Stimulated activated CD8-positive, alpha-beta memory T cell treated with anti-CD3 and anti-CD28 coated beads, Interleukin-15, amount 100 ng/mL, for 4 hours (primary cell): Measurements from ENCODE around the gene INPP4B.

ENCODE experiments used
- DNase-seq, 2 donors: peaks; one replicate each; pipeline ENCODE4 v3.0.0-alpha.2; 2020; ENCODE audit warnings: low read depth in 2 of 2

INPP4B gene

GRCh38 chr4:142846108-142846728 lies at the start of gene INPP4B:
TSS of gene INPP4B (minus strand) at chr4:142846301.
- DNase-seq: peak; percentile 1 to 16

GRCh38 chr4:142893012-142893411 lies 46.9 kb upstream of the INPP4B start:
- no peak for DNase-seq

- DNase-seq: no peak
Measured at GRCh38 chr4:142886566-142886965, 40.5 kb upstream of the INPP4B start.

DNA sequence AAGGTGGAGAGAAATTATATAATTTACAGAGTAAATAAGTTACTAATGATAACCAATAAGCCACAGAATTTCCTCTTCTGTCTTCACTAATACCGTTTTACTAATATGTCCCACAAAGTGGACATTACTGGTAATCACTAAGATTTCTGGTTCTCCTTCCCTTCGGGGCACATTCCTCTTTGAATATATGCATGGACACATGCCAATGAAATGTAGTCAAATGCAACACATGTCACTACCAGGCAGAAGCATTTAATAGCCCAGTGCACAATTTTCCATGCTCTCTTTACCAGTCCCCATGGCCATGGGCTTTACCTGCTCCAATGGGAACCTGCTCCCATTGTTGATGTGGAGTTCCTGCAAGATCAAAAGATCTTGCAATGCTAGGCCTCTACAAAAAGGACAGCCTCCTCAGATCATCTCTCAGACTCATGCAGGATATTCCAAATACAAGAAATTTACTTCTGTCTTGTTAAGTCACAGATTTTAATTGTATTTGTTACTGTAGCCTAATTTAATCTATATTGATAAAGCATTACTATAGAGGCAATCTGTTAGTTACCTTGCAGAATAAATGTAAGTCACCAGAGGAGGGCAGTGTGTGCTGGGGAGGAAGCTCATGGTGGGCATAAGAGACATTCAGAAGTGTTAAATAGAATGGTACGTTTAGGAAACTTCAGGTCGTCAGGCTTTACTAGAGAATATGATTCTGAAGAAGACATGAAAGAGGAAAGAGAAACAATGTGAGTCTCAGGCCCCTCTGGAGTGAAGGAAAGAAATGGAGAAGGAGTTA lies 37.1 kb upstream of the INPP4B start:
- no peak for DNase-seq

GRCh38 chr4:142882159-142882558 lies 36.1 kb upstream of the INPP4B start:
- DNase-seq: no peak

DNA sequence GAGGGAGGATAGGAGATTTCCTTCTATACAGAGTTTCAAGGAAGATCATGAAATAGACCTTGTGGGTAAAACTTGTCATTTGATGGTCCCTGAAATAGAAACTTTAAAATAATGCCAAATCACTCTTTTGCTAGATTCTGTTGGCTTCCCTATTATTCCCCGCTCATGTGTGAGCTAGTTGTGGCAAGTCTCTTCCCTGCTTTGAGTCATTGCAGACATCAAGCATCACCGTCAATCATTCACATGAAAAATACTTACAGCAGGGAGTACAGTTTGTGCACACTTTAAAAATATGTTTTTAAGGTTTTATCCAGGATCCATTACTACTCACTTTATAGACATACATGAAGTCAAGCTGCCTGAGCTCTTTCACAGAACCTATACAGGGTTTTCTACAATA lies 35.2 kb upstream of the INPP4B start:
- DNase-seq: no peak

DNA sequence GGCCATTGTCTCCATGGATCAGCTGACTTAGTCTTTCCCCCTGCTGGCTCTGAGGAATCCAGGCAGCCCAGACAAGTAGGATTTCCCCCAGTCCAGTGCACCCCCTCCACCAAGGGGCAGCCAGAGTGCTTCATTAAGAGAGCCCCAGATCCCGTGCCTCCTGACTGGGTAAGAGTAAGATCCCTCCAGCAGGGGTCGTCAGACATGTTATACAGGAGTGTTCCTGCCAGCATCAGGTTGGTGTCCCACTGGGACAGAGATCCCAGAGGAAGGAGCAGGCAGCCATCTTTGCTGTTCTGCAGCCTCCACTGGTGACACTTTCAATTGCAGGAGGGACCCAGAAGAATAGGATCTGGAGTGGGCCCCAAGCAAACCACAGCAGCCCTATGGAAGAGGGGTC lies 29.0 kb upstream of the INPP4B start:
- DNase-seq: no peak

DNA sequence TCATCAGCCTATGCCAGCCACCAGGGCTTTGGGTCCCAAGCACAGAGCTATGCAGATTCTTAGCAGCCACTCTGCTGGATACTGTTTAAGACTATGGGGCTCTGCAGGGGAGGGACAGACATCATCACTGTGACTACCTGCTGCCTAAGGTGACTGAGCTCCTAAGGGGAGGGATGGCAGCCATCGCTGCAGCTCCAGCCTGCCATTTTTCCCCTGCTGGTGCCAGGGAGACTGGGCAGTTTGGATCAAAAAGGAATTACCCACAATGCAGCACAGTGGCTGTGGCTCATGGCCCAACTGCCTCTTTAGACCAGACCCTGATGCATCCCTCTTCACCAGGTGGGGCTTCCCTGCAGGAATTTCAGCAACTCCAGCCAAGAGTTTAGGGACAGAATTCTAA lies 28.6 kb upstream of the INPP4B start:
- DNase-seq: no peak

GRCh38 chr4:142866685-142867084 lies 20.6 kb upstream of the INPP4B start:
- no peak for DNase-seq

- no peak for DNase-seq
Measured at GRCh38 chr4:142861351-142861750, 15.2 kb upstream of the INPP4B start.

- no peak for DNase-seq
Measured at GRCh38 chr4:142858965-142859364, 12.9 kb upstream of the INPP4B start.

- no peak for DNase-seq
Measured at GRCh38 chr4:142858446-142858845, 12.3 kb upstream of the INPP4B start.

DNA sequence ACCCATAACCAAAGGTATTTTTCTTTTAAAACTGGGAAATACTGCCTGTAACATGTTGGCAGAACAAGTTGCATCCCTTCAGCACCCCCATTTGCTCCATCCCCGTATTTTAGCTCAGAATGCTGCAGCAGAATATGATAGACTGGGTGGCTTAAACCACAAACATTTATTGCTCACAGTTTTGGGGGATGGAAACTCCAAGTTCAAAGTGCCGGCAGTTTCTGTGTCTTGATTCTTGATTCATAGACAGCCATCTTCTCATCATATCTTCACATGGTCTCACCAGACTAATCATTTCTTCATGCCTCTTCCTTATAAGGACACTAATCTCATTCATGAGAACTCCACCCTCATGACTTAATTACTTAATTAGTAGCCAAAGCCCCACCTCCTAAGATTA lies 10.5 kb upstream of the INPP4B start:
- DNase-seq: no peak

- no peak for DNase-seq
Measured at GRCh38 chr4:142850478-142850877, 4.4 kb upstream of the INPP4B start.

- DNase-seq: peak; percentile 19 to 54
Measured at GRCh38 chr4:142846729-142847596, 862 bp upstream of the INPP4B start.

DNA sequence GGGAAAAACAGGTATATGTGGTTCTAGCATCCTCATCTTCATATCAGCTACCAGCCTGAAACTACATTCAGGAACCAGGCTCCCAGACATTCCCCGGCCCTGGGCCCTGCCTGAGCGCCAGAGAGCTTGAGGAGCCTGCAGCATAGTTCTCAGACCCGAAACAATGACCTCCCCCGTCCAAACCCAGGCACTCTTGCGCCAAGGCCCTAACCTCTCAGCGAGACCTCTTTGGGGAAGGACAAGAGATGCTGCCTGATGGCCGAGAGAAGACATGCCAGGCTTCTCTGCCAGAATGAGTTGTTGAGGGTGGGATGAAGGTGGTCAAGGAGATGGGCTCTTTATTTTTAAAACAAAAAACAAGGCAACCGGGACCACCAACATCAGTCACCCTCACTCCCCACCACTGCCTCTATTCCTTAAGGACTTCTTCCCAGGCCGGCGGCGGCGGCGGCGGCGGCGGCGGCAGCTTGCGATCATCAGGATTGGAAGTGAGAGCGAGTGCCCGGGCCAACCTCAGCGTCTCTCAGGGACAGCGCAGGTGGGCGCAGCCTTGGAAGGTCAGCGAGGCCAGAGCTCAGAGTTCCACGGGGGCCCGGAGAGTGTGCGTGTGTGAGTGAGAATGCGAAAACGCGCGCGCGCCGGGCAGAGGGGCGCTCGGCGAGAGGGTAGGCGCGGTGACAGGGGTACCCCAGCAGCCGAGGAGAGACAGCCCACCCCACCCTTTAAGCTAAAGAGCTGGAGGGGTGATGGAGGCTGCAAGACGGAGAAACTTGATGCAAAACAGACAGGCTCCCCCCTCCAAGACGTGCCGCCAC lies 601 bp downstream of the INPP4B start:
- no peak for DNase-seq

- DNase-seq: no peak
Measured at GRCh38 chr4:142844782-142845181, 1.3 kb downstream of the INPP4B start.

GRCh38 chr4:142840516-142841123 lies 5.5 kb downstream of the INPP4B start:
- DNase-seq: no peak

GRCh38 chr4:142838778-142839177 lies 7.3 kb downstream of the INPP4B start:
- DNase-seq: no peak

DNA sequence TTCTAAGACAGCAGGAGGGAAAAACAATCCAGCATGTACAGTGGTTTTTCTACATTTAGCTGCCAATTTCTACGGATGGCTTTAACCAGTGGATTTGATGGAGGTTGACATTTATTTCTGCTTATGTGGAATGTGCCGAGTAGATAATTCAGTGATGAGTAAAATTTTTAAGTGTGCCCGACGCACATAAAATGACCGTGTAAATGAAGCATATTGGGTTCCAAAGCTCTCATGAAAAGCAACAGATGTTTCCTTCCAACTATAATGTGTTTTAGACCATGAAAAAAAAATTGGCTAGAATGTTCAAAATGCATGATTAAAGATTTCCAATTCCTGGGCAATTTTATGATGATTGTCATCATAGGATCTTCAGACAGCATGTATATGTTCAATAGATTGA lies 14.1 kb downstream of the INPP4B start:
- DNase-seq: no peak
